ENCODE results near the gene IGIP. TPM values are rescaled to one million over a fixed set of nuclear protein-coding genes. Genes with fewer than 3 reads are reported as not detected.

Gene IGIP
- 0.67 and 2.2 TPM in 2 replicates for total RNA-seq

DNA sequence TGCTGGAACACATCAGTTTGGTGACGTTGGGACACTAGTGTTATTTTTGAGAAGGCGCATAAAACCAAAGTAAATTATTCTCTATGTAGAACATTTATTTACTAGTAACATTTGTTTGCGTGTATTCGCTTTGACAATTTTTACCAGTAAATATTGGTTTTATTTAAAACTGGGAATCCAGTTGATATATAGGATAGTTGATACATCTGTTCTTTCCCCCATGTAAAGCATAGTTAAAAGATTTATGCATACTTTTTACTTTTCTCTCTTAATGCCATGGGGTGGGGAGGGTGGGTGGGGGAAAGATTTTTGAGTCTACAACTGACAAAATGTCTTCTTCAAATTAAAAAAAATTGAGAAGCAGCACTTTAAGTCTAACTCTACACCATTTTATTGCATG lies at the start of gene IGIP:
Gene IGIP (plus strand): TSS at position 301 of the 400 bp plus-strand sequence. CDS start 2,540 bp downstream, outside the sequence.

GRCh38 chr5:140113699-140114263 lies 12.0 kb upstream of the IGIP start, which contains the start of gene PURA:
Gene PURA, plus strand, starts transcription at chr5:140114109. Its CDS starts 73 bp downstream, at chr5:140114182.

GRCh38 chr5:140174465-140175366 lies 49.0 kb downstream of the IGIP start, which contains the start of gene CYSTM1:
Gene CYSTM1, plus strand, starts transcription at chr5:140175188. Its CDS starts 19,278 bp downstream, at chr5:140194466.

Other genes with a start within 250 kb of the IGIP start
- gene NRG2, start 82.6 kb upstream of the IGIP start, total RNA-seq = 0.69 and 1.1 TPM in 2 replicates
- gene PURA, start 11.8 kb upstream of the IGIP start, total RNA-seq = 5.6 and 6.3 TPM in 2 replicates
- 51.6 and 78.9 TPM in 2 replicates for gene CYSTM1, start 49.3 kb downstream of the IGIP start, total RNA-seq
- 146 and 169 TPM in 2 replicates for gene PFDN1, start 177.2 kb downstream of the IGIP start, total RNA-seq
- gene HBEGF, start 220.7 kb downstream of the IGIP start, total RNA-seq = 90.7 and 90.9 TPM in 2 replicates
- gene SLC4A9, start 234.3 kb downstream of the IGIP start, total RNA-seq = not detected in 2 replicates